K562 (cell line): ENCODE measurements around the gene CDCA4. TPM values are rescaled to one million over a fixed set of nuclear protein-coding genes. Genes with fewer than 3 reads are reported as not detected.

Source experiments
- CHCHD3 ChIP-seq: fragments of 250-450 bp; sonication (Bioruptor Pico); IDR thresholded peaks from 2 replicates; pipeline ENCODE4 v2.1.2; 2022; ENCODE audit warnings: mild to moderate bottlenecking
- RNF2 ChIP-seq: sonication (generic); IDR thresholded peaks from 2 replicates; pipeline ENCODE4 v1.6.1; 2016
- SIN3A ChIP-seq, 2 experiments: fragments of 150-350 bp in 1 of 2; IDR thresholded peaks; 2 replicates each; pipeline ENCODE4 v1.6.1; 2011 to 2016; ENCODE audit warnings: borderline replicate concordance in 2 of 2, low read depth in 2 of 2, low read length in 2 of 2, mild to moderate bottlenecking in 2 of 2, moderate library complexity in 2 of 2; ENCODE audit not compliant: control insufficient read depth in 1 of 2
- polyA plus RNA-seq, 8 experiments: library from polyadenylated mRNA; depleted of rRNA in 4 of 8; stranded (reverse) in 5 of 8; unstranded in 3 of 8; fragments of >200 nt; fragmentation: Nextera tagmentation in 2 of 8; fragmentation: Illumina TruSeq in 1 of 8; extraction: Ambion mirVana in 2 of 8; extraction: Trizol in 1 of 8; gene quantifications; 2 replicates each; pipeline versions ENCODE4 v1.2.1 to v1.2.3, GENCODE V29; 2011 to 2014; ENCODE audit warnings: inconsistent platforms in 1 of 8, missing spikeins in 1 of 8
- total RNA-seq, 7 experiments: library from RNA; depleted of rRNA in 6 of 7; stranded (reverse); fragments of >200 nt in 6 of 7; fragmentation: Illumina TruSeq in 2 of 7; extraction: Trizol in 2 of 7; gene quantifications; 2 replicates each; pipeline versions ENCODE4 v1.2.1 to v1.2.3, GENCODE V29; 2011 to 2021; ENCODE audit warnings: low replicate concordance in 1 of 7
- TF ChIP-seq, protein P1 (sequence below): sonication (generic); formaldehyde crosslinking; IDR thresholded peaks from 2 replicates; pipeline ENCODE4 v1.8.1; 2023; ENCODE audit warnings: mild to moderate bottlenecking, missing genetic modification reagents
- TF ChIP-seq, protein P2 (sequence below): fragments of 200-600 bp; sonication (generic); IDR thresholded peaks from one replicate; pipeline ENCODE4 v1.6.1; 2012; ENCODE audit warnings: mild to moderate bottlenecking, low read depth, low read length, inconsistent platforms
- TF ChIP-seq, protein P3 (sequence below), 3 experiments: IDR thresholded peaks in 2 of 3; conservative IDR thresholded peaks in 1 of 3; 2 replicates each; pipeline ENCODE4 v1.5.1; 2011 to 2012; ENCODE audit warnings: low read length in 3 of 3, mild to moderate bottlenecking in 3 of 3, control low read depth in 2 of 3, improper control_type of control experiment in 1 of 3, inconsistent platforms in 1 of 3, low read depth in 1 of 3, mixed read lengths in 1 of 3, moderate library complexity in 1 of 3; ENCODE audit not compliant: insufficient read depth in 2 of 3
- TF ChIP-seq, protein P4 (sequence below): sonication (generic); formaldehyde crosslinking; IDR thresholded peaks from 2 replicates; pipeline ENCODE4 v1.8.0; 2022; ENCODE audit warnings: missing genetic modification reagents, mild to moderate bottlenecking, moderate library complexity, borderline replicate concordance

The CDCA4 gene
- total and polyA plus RNA-seq, 9 of the 15 experiments (the other 6 are each of a cell fraction or from before 2014, with no cell fraction given) = 6.6 to 44.2 (median 23.0) TPM

DNA sequence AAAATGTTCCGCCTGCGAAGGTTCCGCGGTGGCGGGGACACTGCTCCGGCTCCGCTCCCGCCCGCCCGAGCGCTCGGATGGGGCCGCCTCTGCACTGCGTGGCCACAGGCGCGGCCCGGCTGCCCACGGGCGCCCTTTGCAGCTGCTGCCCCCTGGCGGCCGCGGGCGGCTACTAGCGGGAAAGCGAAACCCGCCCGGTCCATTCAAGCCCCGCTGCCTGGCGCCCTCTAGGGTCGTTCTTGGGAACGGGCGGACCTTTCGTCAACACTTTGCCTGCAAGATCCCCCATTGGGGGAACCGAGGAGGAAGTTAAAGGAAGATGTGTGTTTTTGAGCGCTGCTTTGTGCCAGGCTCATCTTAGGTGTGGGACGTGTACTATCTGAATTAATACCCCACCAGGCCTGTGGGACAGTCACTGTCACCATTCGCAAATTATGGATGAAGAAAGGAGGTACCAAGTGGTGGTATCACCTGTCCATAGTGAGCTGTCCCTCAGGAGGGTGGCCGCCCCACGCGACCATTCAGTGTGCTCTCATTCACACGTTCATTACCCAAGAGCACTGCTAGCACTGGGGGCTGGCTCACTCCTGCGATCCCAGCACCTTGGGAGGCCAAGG lies 24.9 kb upstream of the CDCA4 start (continued):
- TF ChIP-seq, protein P1, sequence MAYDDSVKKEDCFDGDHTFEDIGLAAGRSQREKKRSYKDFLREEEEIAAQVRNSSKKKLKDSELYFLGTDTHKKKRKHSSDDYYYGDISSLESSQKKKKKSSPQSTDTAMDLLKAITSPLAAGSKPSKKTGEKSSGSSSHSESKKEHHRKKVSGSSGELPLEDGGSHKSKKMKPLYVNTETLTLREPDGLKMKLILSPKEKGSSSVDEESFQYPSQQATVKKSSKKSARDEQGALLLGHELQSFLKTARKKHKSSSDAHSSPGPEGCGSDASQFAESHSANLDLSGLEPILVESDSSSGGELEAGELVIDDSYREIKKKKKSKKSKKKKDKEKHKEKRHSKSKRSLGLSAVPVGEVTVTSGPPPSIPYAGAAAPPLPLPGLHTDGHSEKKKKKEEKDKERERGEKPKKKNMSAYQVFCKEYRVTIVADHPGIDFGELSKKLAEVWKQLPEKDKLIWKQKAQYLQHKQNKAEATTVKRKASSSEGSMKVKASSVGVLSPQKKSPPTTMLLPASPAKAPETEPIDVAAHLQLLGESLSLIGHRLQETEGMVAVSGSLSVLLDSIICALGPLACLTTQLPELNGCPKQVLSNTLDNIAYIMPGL (CRISPR knock-in tag) = peak; percentile 60; the same call in 1 of the 2 replicates
- TF ChIP-seq, protein P2, sequence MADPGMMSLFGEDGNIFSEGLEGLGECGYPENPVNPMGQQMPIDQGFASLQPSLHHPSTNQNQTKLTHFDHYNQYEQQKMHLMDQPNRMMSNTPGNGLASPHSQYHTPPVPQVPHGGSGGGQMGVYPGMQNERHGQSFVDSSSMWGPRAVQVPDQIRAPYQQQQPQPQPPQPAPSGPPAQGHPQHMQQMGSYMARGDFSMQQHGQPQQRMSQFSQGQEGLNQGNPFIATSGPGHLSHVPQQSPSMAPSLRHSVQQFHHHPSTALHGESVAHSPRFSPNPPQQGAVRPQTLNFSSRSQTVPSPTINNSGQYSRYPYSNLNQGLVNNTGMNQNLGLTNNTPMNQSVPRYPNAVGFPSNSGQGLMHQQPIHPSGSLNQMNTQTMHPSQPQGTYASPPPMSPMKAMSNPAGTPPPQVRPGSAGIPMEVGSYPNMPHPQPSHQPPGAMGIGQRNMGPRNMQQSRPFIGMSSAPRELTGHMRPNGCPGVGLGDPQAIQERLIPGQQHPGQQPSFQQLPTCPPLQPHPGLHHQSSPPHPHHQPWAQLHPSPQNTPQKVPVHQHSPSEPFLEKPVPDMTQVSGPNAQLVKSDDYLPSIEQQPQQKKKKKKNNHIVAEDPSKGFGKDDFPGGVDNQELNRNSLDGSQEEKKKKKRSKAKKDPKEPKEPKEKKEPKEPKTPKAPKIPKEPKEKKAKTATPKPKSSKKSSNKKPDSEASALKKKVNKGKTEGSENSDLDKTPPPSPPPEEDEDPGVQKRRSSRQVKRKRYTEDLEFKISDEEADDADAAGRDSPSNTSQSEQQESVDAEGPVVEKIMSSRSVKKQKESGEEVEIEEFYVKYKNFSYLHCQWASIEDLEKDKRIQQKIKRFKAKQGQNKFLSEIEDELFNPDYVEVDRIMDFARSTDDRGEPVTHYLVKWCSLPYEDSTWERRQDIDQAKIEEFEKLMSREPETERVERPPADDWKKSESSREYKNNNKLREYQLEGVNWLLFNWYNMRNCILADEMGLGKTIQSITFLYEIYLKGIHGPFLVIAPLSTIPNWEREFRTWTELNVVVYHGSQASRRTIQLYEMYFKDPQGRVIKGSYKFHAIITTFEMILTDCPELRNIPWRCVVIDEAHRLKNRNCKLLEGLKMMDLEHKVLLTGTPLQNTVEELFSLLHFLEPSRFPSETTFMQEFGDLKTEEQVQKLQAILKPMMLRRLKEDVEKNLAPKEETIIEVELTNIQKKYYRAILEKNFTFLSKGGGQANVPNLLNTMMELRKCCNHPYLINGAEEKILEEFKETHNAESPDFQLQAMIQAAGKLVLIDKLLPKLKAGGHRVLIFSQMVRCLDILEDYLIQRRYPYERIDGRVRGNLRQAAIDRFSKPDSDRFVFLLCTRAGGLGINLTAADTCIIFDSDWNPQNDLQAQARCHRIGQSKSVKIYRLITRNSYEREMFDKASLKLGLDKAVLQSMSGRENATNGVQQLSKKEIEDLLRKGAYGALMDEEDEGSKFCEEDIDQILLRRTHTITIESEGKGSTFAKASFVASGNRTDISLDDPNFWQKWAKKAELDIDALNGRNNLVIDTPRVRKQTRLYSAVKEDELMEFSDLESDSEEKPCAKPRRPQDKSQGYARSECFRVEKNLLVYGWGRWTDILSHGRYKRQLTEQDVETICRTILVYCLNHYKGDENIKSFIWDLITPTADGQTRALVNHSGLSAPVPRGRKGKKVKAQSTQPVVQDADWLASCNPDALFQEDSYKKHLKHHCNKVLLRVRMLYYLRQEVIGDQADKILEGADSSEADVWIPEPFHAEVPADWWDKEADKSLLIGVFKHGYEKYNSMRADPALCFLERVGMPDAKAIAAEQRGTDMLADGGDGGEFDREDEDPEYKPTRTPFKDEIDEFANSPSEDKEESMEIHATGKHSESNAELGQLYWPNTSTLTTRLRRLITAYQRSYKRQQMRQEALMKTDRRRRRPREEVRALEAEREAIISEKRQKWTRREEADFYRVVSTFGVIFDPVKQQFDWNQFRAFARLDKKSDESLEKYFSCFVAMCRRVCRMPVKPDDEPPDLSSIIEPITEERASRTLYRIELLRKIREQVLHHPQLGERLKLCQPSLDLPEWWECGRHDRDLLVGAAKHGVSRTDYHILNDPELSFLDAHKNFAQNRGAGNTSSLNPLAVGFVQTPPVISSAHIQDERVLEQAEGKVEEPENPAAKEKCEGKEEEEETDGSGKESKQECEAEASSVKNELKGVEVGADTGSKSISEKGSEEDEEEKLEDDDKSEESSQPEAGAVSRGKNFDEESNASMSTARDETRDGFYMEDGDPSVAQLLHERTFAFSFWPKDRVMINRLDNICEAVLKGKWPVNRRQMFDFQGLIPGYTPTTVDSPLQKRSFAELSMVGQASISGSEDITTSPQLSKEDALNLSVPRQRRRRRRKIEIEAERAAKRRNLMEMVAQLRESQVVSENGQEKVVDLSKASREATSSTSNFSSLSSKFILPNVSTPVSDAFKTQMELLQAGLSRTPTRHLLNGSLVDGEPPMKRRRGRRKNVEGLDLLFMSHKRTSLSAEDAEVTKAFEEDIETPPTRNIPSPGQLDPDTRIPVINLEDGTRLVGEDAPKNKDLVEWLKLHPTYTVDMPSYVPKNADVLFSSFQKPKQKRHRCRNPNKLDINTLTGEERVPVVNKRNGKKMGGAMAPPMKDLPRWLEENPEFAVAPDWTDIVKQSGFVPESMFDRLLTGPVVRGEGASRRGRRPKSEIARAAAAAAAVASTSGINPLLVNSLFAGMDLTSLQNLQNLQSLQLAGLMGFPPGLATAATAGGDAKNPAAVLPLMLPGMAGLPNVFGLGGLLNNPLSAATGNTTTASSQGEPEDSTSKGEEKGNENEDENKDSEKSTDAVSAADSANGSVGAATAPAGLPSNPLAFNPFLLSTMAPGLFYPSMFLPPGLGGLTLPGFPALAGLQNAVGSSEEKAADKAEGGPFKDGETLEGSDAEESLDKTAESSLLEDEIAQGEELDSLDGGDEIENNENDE = no peak
- TF ChIP-seq, protein P3, sequence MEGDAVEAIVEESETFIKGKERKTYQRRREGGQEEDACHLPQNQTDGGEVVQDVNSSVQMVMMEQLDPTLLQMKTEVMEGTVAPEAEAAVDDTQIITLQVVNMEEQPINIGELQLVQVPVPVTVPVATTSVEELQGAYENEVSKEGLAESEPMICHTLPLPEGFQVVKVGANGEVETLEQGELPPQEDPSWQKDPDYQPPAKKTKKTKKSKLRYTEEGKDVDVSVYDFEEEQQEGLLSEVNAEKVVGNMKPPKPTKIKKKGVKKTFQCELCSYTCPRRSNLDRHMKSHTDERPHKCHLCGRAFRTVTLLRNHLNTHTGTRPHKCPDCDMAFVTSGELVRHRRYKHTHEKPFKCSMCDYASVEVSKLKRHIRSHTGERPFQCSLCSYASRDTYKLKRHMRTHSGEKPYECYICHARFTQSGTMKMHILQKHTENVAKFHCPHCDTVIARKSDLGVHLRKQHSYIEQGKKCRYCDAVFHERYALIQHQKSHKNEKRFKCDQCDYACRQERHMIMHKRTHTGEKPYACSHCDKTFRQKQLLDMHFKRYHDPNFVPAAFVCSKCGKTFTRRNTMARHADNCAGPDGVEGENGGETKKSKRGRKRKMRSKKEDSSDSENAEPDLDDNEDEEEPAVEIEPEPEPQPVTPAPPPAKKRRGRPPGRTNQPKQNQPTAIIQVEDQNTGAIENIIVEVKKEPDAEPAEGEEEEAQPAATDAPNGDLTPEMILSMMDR (IDR thresholded peaks at IDR 0.05 in 2 of 3, conservative IDR thresholded peaks at IDR 0.05 in 1 of 3; ENCODE audit: insufficient read depth in 2 of 3, low read depth in 1 of 3, low read length in 3 of 3) = peak; percentile 98 to 100 (median 100)
- TF ChIP-seq SIN3A (IDR thresholded peaks at IDR 0.05; ENCODE audit: borderline replicate concordance in 2 of 2, control insufficient read depth in 1 of 2, low read depth in 2 of 2, low read length in 2 of 2) (no peak), CHCHD3 (no peak), RNF2 (peak; percentile 26; the same call in 1 of the 2 replicates)
- TF ChIP-seq, protein P4, sequence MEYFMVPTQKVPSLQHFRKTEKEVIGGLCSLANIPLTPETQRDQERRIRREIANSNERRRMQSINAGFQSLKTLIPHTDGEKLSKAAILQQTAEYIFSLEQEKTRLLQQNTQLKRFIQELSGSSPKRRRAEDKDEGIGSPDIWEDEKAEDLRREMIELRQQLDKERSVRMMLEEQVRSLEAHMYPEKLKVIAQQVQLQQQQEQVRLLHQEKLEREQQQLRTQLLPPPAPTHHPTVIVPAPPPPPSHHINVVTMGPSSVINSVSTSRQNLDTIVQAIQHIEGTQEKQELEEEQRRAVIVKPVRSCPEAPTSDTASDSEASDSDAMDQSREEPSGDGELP (CRISPR knock-in tag) = peak; percentile 70; the same call in 1 of the 2 replicates
